Esophagus muscularis mucosa (tissue), 4 donors: ENCODE data around the gene SP100. TPM values are rescaled to one million over a fixed set of nuclear protein-coding genes. Genes with fewer than 3 reads are reported as not detected.

Source experiments
- DNase-seq: peaks from one replicate; pipeline ENCODE4 v3.0.0-alpha.2; 2017; ENCODE audit errors: extremely low spot score
- H3K27ac ChIP-seq, 4 donors: fragments of 200-600 bp; sonication (generic); replicated peaks in 1 of 4; 1 replicate in 3 of 4; 2 replicates in 1 of 4; pipeline ENCODE4 v1.5.1; 2016 to 2019; ENCODE audit warnings: mild to moderate bottlenecking in 1 of 4
- H3K27me3 ChIP-seq, 4 donors: fragments of 200-600 bp; sonication (generic); one replicate each; pipeline versions ENCODE4 v1.5.1 to v1.6.0; 2016 to 2019
- H3K36me3 ChIP-seq, 4 donors: fragments of 200-600 bp; sonication (generic); one replicate each; pipeline ENCODE4 v1.5.1; 2016 to 2019
- H3K4me1 ChIP-seq, 4 donors: fragments of 200-600 bp; sonication (generic); one replicate each; pipeline ENCODE4 v1.5.1; 2016 to 2019
- H3K4me3 ChIP-seq, 4 donors: fragments of 200-600 bp; sonication (generic); 1 replicate in 2 of 4; 2 replicates in 2 of 4; pipeline ENCODE4 v1.5.1; 2016 to 2019; ENCODE audit warnings: mild to moderate bottlenecking in 4 of 4, moderate library complexity in 1 of 4
- H3K9me3 ChIP-seq, 4 donors: fragments of 200-600 bp; sonication (generic); 1 replicate in 3 of 4; 2 replicates in 1 of 4; pipeline ENCODE4 v1.5.1; 2016 to 2019
- CTCF ChIP-seq, 3 experiments: fragments of 200-600 bp in 2 of 3; fragments of 450-650 bp in 1 of 3; sonication (generic) in 2 of 3; IDR thresholded peaks; one replicate each; pipeline ENCODE4 v1.5.1; 2017 to 2019; ENCODE audit warnings: antibody characterized with exemption in 3 of 3, mild to moderate bottlenecking in 2 of 3, moderate library complexity in 1 of 3
- EP300 ChIP-seq: sonication (generic); formaldehyde crosslinking; IDR thresholded peaks from one replicate; pipeline ENCODE4 v1.6.1; 2017; ENCODE audit warnings: antibody characterized with exemption
- POLR2A ChIP-seq: fragments of 450-650 bp; IDR thresholded peaks from one replicate; pipeline ENCODE4 v1.6.1; 2017; ENCODE audit warnings: antibody characterized with exemption, moderate library complexity, mild to moderate bottlenecking, low read depth
- POLR2AphosphoS5 ChIP-seq, 2 donors: sonication (generic); formaldehyde crosslinking; IDR thresholded peaks; one replicate each; pipeline ENCODE4 v1.6.1; 2017; ENCODE audit warnings: antibody characterized with exemption in 2 of 2
- WGBS: methylation state at CpG from one replicate; pipeline ENCODE4 v1.1.5; 2018; 5-methylcytosine and 5-hydroxymethylcytosine counted together
- intact Hi-C: fragments of 100-400 bp; cut with DNase I; formaldehyde crosslinking; loops from one replicate; pipeline ENCODE4 v1.15.1; 2023
- total RNA-seq, 4 donors: library from RNA; depleted of rRNA; stranded (reverse); fragments of >200 nt; gene quantifications; one replicate each; pipeline versions ENCODE4 v1.1.0 to v1.2.1, GENCODE V29; 2016

Gene SP100
- total RNA-seq, 4 donors from 2014 or later, result 83.8 to 95.5 (median 92.1) TPM

GRCh38 chr2:230459216-230459615 lies 43.2 kb downstream of the SP100 start:
- H3K36me3 ChIP-seq, result peaks cover 6 to 94% (median 65%) of the 10 kb centered on the region in 4 donors
- no peak for DNase-seq
- no peak overlapping the region for H3K4me3 ChIP-seq
- TF ChIP-seq POLR2A (no peak), POLR2AphosphoS5 (IDR thresholded peaks at IDR 0.05) (no peak), CTCF (IDR thresholded peaks at IDR 0.05) (no peak), EP300 (no peak)
- intact Hi-C loops, result no loop called here
- H3K4me1 ChIP-seq, result no peaks in the 10 kb centered on the region
- H3K27ac ChIP-seq, result no peak overlapping the region
- H3K9me3 ChIP-seq, result no peaks in the 10 kb centered on the region
- H3K27me3 ChIP-seq, result no peaks in the 10 kb centered on the region

- WGBS, result 88% methylated on average over 4 of the region's 4 CpGs
- H3K27ac ChIP-seq, result no peak overlapping the region
- peaks cover 0 to 14% (median 4%) of the 10 kb centered on the region in 4 donors for H3K9me3 ChIP-seq
- no peak for DNase-seq
- peaks cover 12 to 88% (median 59%) of the 10 kb centered on the region in 4 donors for H3K36me3 ChIP-seq
- no peaks in the 10 kb centered on the region for H3K27me3 ChIP-seq
- no peak overlapping the region for H3K4me3 ChIP-seq
- no peaks in the 10 kb centered on the region for H3K4me1 ChIP-seq
- intact Hi-C loops, result no loop called here
- TF ChIP-seq POLR2AphosphoS5 (IDR thresholded peaks at IDR 0.05) (no peak), CTCF (IDR thresholded peaks at IDR 0.05) (no peak), EP300 (no peak), POLR2A (no peak)
Observed at GRCh38 chr2:230471074-230471473, 55.1 kb downstream of the SP100 start.

GRCh38 chr2:230472621-230473018 lies 56.6 kb downstream of the SP100 start:
- DNase-seq, result no peak
- no peak overlapping the region for H3K4me3 ChIP-seq
- H3K4me1 ChIP-seq, result no peaks in the 10 kb centered on the region
- H3K27me3 ChIP-seq, result no peaks in the 10 kb centered on the region
- H3K36me3 ChIP-seq, result peaks cover 8 to 88% (median 51%) of the 10 kb centered on the region in 4 donors
- TF ChIP-seq EP300 (no peak), POLR2AphosphoS5 (IDR thresholded peaks at IDR 0.05) (no peak), CTCF (IDR thresholded peaks at IDR 0.05) (no peak), POLR2A (no peak)
- intact Hi-C loops, result no loop called here
- H3K27ac ChIP-seq, result no peak overlapping the region
- peaks cover 0 to 14% (median 4%) of the 10 kb centered on the region in 4 donors for H3K9me3 ChIP-seq

- H3K9me3 ChIP-seq, result peaks cover 0 to 14% (median 4%) of the 10 kb centered on the region in 4 donors
- H3K4me3 ChIP-seq, result no peak overlapping the region
- 83% methylated on average over 2 of the region's 3 CpGs for WGBS
- peaks cover 8 to 85% (median 45%) of the 10 kb centered on the region in 4 donors for H3K36me3 ChIP-seq
- no peak for DNase-seq
- intact Hi-C loops, result no loop called here
- TF ChIP-seq EP300 (no peak), POLR2AphosphoS5 (IDR thresholded peaks at IDR 0.05) (no peak), POLR2A (no peak), CTCF (IDR thresholded peaks at IDR 0.05) (no peak)
- H3K27ac ChIP-seq, result no peak overlapping the region
- no peaks in the 10 kb centered on the region for H3K4me1 ChIP-seq
- no peaks in the 10 kb centered on the region for H3K27me3 ChIP-seq
Observed at GRCh38 chr2:230473378-230473777, 57.4 kb downstream of the SP100 start.

- WGBS, result 86% methylated on average over 1 of the region's 1 CpG
- no peak for TF ChIP-seq POLR2AphosphoS5 (IDR thresholded peaks at IDR 0.05)
- no peak for TF ChIP-seq POLR2A
- TF ChIP-seq CTCF (IDR thresholded peaks at IDR 0.05), result no peak
- intact Hi-C loops, result no loop called here
Observed at GRCh38 chr2:230475143-230475542, 59.1 kb downstream of the SP100 start.

More at GRCh38 chr2:230475143-230475542, 59.1 kb downstream of the SP100 start:
- H3K4me3 ChIP-seq, result no peak overlapping the region
- no peak overlapping the region for H3K27ac ChIP-seq
- H3K36me3 ChIP-seq, result peaks cover 12 to 84% (median 44%) of the 10 kb centered on the region in 4 donors
- no peaks in the 10 kb centered on the region for H3K27me3 ChIP-seq
- no peak for DNase-seq
- peaks cover 0 to 14% (median 4%) of the 10 kb centered on the region in 4 donors for H3K9me3 ChIP-seq
- H3K4me1 ChIP-seq, result no peaks in the 10 kb centered on the region
